ENCODE measurements around the gene SOWAHB.
"Not testable (repeated sequence)": the region's sequence is repeated elsewhere in the genome, so short reads cannot be mapped to it uniquely, and the experiment has no call there.

The SOWAHB gene

GRCh38 chr4:76879731-76880364 is 18.1 kb downstream of the SOWAHB start:
- Histone ChIP-seq H3K9ac (ENCODE audit: low read depth in 1 of 2, low read length in 2 of 2) (no peak overlapping the region), H3K36me3 (ENCODE audit: control insufficient read depth in 1 of 2, insufficient read depth in 2 of 2, low read length in 2 of 2) (no peaks in the 10 kb centered on the region), H3K4me1 (ENCODE audit: control insufficient read depth in 1 of 2, insufficient read depth in 2 of 2, low read length in 2 of 2) (peaks cover 0 to 11% of the 10 kb centered on the region in 2 donors), H3K4me3 (ENCODE audit: low read depth in 1 of 2, low read length in 2 of 2) (no peak overlapping the region), H3K27ac (ENCODE audit: low read depth, low read length) (no peak overlapping the region), H3K9me3 (ENCODE audit: control insufficient read depth in 1 of 2, low read length in 2 of 2) (no peaks in the 10 kb centered on the region), H3K27me3 (ENCODE audit: control insufficient read depth in 1 of 2, insufficient read depth in 2 of 2, low read length in 2 of 2) (no peaks in the 10 kb centered on the region)

GRCh38 chr4:76878641-76879165 is 19.2 kb downstream of the SOWAHB start:
- peaks cover 0 to 11% of the 10 kb centered on the region in 2 donors for H3K4me1 ChIP-seq (ENCODE audit: control insufficient read depth in 1 of 2, insufficient read depth in 2 of 2, low read length in 2 of 2)
- not testable (repeated sequence) for H3K9me3 ChIP-seq (ENCODE audit: control insufficient read depth in 1 of 2, low read length in 2 of 2); H3K27ac ChIP-seq (ENCODE audit: low read depth, low read length); H3K36me3 ChIP-seq (ENCODE audit: control insufficient read depth in 1 of 2, insufficient read depth in 2 of 2, low read length in 2 of 2); H3K4me3 ChIP-seq (ENCODE audit: low read depth in 1 of 2, low read length in 2 of 2); H3K9ac ChIP-seq (ENCODE audit: low read depth in 1 of 2, low read length in 2 of 2); H3K27me3 ChIP-seq (ENCODE audit: control insufficient read depth in 1 of 2, insufficient read depth in 2 of 2, low read length in 2 of 2)

- Histone ChIP-seq H3K9me3 (ENCODE audit: control insufficient read depth in 1 of 2, low read length in 2 of 2) (no peaks in the 10 kb centered on the region), H3K27ac (ENCODE audit: low read depth, low read length) (no peak overlapping the region), H3K4me1 (ENCODE audit: control insufficient read depth in 1 of 2, insufficient read depth in 2 of 2, low read length in 2 of 2) (no peaks in the 10 kb centered on the region), H3K9ac (ENCODE audit: low read depth in 1 of 2, low read length in 2 of 2) (no peak overlapping the region), H3K36me3 (ENCODE audit: control insufficient read depth in 1 of 2, insufficient read depth in 2 of 2, low read length in 2 of 2) (no peaks in the 10 kb centered on the region), H3K4me3 (ENCODE audit: low read depth in 1 of 2, low read length in 2 of 2) (no peak overlapping the region), H3K27me3 (ENCODE audit: control insufficient read depth in 1 of 2, insufficient read depth in 2 of 2, low read length in 2 of 2) (no peaks in the 10 kb centered on the region)
Measured at GRCh38 chr4:76874176-76874575, 23.8 kb downstream of the SOWAHB start.

- Histone ChIP-seq H3K9ac (ENCODE audit: low read depth in 1 of 2, low read length in 2 of 2) (no peak overlapping the region), H3K36me3 (ENCODE audit: control insufficient read depth in 1 of 2, insufficient read depth in 2 of 2, low read length in 2 of 2) (no peaks in the 10 kb centered on the region)
Measured at GRCh38 chr4:76873495-76873894, 24.4 kb downstream of the SOWAHB start.

GRCh38 chr4:76872556-76872955 is 25.4 kb downstream of the SOWAHB start:
- no peak overlapping the region for H3K4me3 ChIP-seq (ENCODE audit: low read depth in 1 of 2, low read length in 2 of 2)
- H3K9ac ChIP-seq (ENCODE audit: low read depth in 1 of 2, low read length in 2 of 2) = no peak overlapping the region
- peaks cover 0 to 4% of the 10 kb centered on the region in 2 donors for H3K4me1 ChIP-seq (ENCODE audit: control insufficient read depth in 1 of 2, insufficient read depth in 2 of 2, low read length in 2 of 2)
- H3K27ac ChIP-seq (ENCODE audit: low read depth, low read length) = no peak overlapping the region
- H3K36me3 ChIP-seq (ENCODE audit: control insufficient read depth in 1 of 2, insufficient read depth in 2 of 2, low read length in 2 of 2) = no peaks in the 10 kb centered on the region
- H3K9me3 ChIP-seq (ENCODE audit: control insufficient read depth in 1 of 2, low read length in 2 of 2) = no peaks in the 10 kb centered on the region
- no peaks in the 10 kb centered on the region for H3K27me3 ChIP-seq (ENCODE audit: control insufficient read depth in 1 of 2, insufficient read depth in 2 of 2, low read length in 2 of 2)

More at GRCh38 chr4:76873495-76873894, 24.4 kb downstream of the SOWAHB start:
- Histone ChIP-seq H3K9me3 (ENCODE audit: control insufficient read depth in 1 of 2, low read length in 2 of 2) (no peaks in the 10 kb centered on the region), H3K4me3 (ENCODE audit: low read depth in 1 of 2, low read length in 2 of 2) (no peak overlapping the region), H3K4me1 (ENCODE audit: control insufficient read depth in 1 of 2, insufficient read depth in 2 of 2, low read length in 2 of 2) (no peaks in the 10 kb centered on the region), H3K27me3 (ENCODE audit: control insufficient read depth in 1 of 2, insufficient read depth in 2 of 2, low read length in 2 of 2) (no peaks in the 10 kb centered on the region), H3K27ac (ENCODE audit: low read depth, low read length) (no peak overlapping the region)

- not testable (repeated sequence) for H3K9me3 ChIP-seq (ENCODE audit: control insufficient read depth in 1 of 2, low read length in 2 of 2); H3K27ac ChIP-seq (ENCODE audit: low read depth, low read length); H3K9ac ChIP-seq (ENCODE audit: low read depth in 1 of 2, low read length in 2 of 2); H3K36me3 ChIP-seq (ENCODE audit: control insufficient read depth in 1 of 2, insufficient read depth in 2 of 2, low read length in 2 of 2); H3K27me3 ChIP-seq (ENCODE audit: control insufficient read depth in 1 of 2, insufficient read depth in 2 of 2, low read length in 2 of 2); H3K4me1 ChIP-seq (ENCODE audit: control insufficient read depth in 1 of 2, insufficient read depth in 2 of 2, low read length in 2 of 2)
- peak overlapping the region in 1 of 2 donors; percentile 36 for H3K4me3 ChIP-seq (ENCODE audit: low read depth in 1 of 2, low read length in 2 of 2)
Measured at GRCh38 chr4:76868780-76869179, 29.2 kb downstream of the SOWAHB start.

- Histone ChIP-seq H3K36me3 (ENCODE audit: control insufficient read depth in 1 of 2, insufficient read depth in 2 of 2, low read length in 2 of 2) (no peaks in the 10 kb centered on the region), H3K9ac (ENCODE audit: low read depth in 1 of 2, low read length in 2 of 2) (no peak overlapping the region), H3K27me3 (ENCODE audit: control insufficient read depth in 1 of 2, insufficient read depth in 2 of 2, low read length in 2 of 2) (no peaks in the 10 kb centered on the region), H3K27ac (ENCODE audit: low read depth, low read length) (no peak overlapping the region), H3K9me3 (ENCODE audit: control insufficient read depth in 1 of 2, low read length in 2 of 2) (no peaks in the 10 kb centered on the region), H3K4me3 (ENCODE audit: low read depth in 1 of 2, low read length in 2 of 2) (peak overlapping the region in 1 of 2 donors; percentile 36), H3K4me1 (ENCODE audit: control insufficient read depth in 1 of 2, insufficient read depth in 2 of 2, low read length in 2 of 2) (peaks cover 0 to 6% of the 10 kb centered on the region in 2 donors)
Measured at GRCh38 chr4:76867880-76868655, 29.9 kb downstream of the SOWAHB start.

- Histone ChIP-seq H3K27me3 (ENCODE audit: control insufficient read depth in 1 of 2, insufficient read depth in 2 of 2, low read length in 2 of 2) (no peaks in the 10 kb centered on the region), H3K4me3 (ENCODE audit: low read depth in 1 of 2, low read length in 2 of 2) (no peak overlapping the region), H3K36me3 (ENCODE audit: control insufficient read depth in 1 of 2, insufficient read depth in 2 of 2, low read length in 2 of 2) (no peaks in the 10 kb centered on the region), H3K27ac (ENCODE audit: low read depth, low read length) (no peak overlapping the region), H3K4me1 (ENCODE audit: control insufficient read depth in 1 of 2, insufficient read depth in 2 of 2, low read length in 2 of 2) (peaks cover 0 to 6% of the 10 kb centered on the region in 2 donors), H3K9ac (ENCODE audit: low read depth in 1 of 2, low read length in 2 of 2) (no peak overlapping the region), H3K9me3 (ENCODE audit: control insufficient read depth in 1 of 2, low read length in 2 of 2) (no peaks in the 10 kb centered on the region)
Measured at GRCh38 chr4:76867377-76867776, 30.6 kb downstream of the SOWAHB start.

GRCh38 chr4:76866641-76867040 is 31.3 kb downstream of the SOWAHB start:
- Histone ChIP-seq H3K27me3 (ENCODE audit: control insufficient read depth in 1 of 2, insufficient read depth in 2 of 2, low read length in 2 of 2) (no peaks in the 10 kb centered on the region), H3K36me3 (ENCODE audit: control insufficient read depth in 1 of 2, insufficient read depth in 2 of 2, low read length in 2 of 2) (no peaks in the 10 kb centered on the region), H3K4me3 (ENCODE audit: low read depth in 1 of 2, low read length in 2 of 2) (no peak overlapping the region), H3K9ac (ENCODE audit: low read depth in 1 of 2, low read length in 2 of 2) (no peak overlapping the region), H3K9me3 (ENCODE audit: control insufficient read depth in 1 of 2, low read length in 2 of 2) (no peaks in the 10 kb centered on the region), H3K27ac (ENCODE audit: low read depth, low read length) (no peak overlapping the region), H3K4me1 (ENCODE audit: control insufficient read depth in 1 of 2, insufficient read depth in 2 of 2, low read length in 2 of 2) (peaks cover 0 to 6% of the 10 kb centered on the region in 2 donors)

GRCh38 chr4:76858319-76858718 is 39.6 kb downstream of the SOWAHB start:
- no peak overlapping the region for H3K9ac ChIP-seq (ENCODE audit: low read depth in 1 of 2, low read length in 2 of 2)
- no peak overlapping the region for H3K27ac ChIP-seq (ENCODE audit: low read depth, low read length)
- H3K4me1 ChIP-seq (ENCODE audit: control insufficient read depth in 1 of 2, insufficient read depth in 2 of 2, low read length in 2 of 2) = peaks cover 18 to 22% of the 10 kb centered on the region in 2 donors
- H3K9me3 ChIP-seq (ENCODE audit: control insufficient read depth in 1 of 2, low read length in 2 of 2) = no peaks in the 10 kb centered on the region
- no peak overlapping the region for H3K4me3 ChIP-seq (ENCODE audit: low read depth in 1 of 2, low read length in 2 of 2)
- H3K27me3 ChIP-seq (ENCODE audit: control insufficient read depth in 1 of 2, insufficient read depth in 2 of 2, low read length in 2 of 2) = no peaks in the 10 kb centered on the region
- no peaks in the 10 kb centered on the region for H3K36me3 ChIP-seq (ENCODE audit: control insufficient read depth in 1 of 2, insufficient read depth in 2 of 2, low read length in 2 of 2)

All from duodenal mucosa (tissue), 2 donors.